Skeletal muscle cell (primary cell): Measurements from ENCODE around the gene SART3.

Experiments
- DNase-seq: peaks from one replicate; pipeline ENCODE4 v3.0.0-alpha.2; 2010; ENCODE audit warnings: low read depth
- H3K4me3 ChIP-seq: 2 replicates; pipeline ENCODE4 v1.5.1; 2011; ENCODE audit warnings: low read depth, mild to moderate bottlenecking, control low read depth, low read length, moderate library complexity

The SART3 gene

GRCh38 chr12:108531929-108532848 lies 28.8 kb downstream of the SART3 start:
- DNase-seq: no peak
- H3K4me3 ChIP-seq: no peak overlapping the region

GRCh38 chr12:108530161-108530560 lies 30.8 kb downstream of the SART3 start:
- no peak for DNase-seq

DNA sequence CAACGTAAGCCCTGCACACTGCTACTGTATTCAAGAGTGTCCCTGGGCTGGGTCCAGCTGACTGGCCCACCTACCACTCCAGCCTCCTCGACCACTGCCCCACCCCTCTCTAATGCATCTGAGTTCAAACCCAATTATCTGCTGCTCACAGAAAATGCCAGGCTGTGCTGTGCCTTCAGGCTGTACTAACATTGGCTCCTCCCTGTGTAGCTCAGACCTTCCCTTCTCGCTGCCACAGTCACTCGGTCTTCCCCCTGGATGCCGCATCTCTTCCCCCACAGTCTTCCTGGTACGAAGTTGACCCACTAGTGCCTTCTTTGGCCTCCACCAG lies 33.8 kb downstream of the SART3 start:
- no peak for DNase-seq
- H3K4me3 ChIP-seq: no peak overlapping the region

More at GRCh38 chr12:108530161-108530560, 30.8 kb downstream of the SART3 start:
- H3K4me3 ChIP-seq: no peak overlapping the region

- no peak overlapping the region for H3K4me3 ChIP-seq
- DNase-seq: no peak
Measured at GRCh38 chr12:108526482-108527165, 34.3 kb downstream of the SART3 start.

- H3K4me3 ChIP-seq: no peak overlapping the region
- DNase-seq: no peak
Measured at GRCh38 chr12:108525681-108526080, 35.3 kb downstream of the SART3 start.

- DNase-seq: no peak
- H3K4me3 ChIP-seq: no peak overlapping the region
Measured at GRCh38 chr12:108523365-108523764, 37.6 kb downstream of the SART3 start.

GRCh38 chr12:108519558-108519957 lies 41.4 kb downstream of the SART3 start:
- DNase-seq: no peak
- no peak overlapping the region for H3K4me3 ChIP-seq

- H3K4me3 ChIP-seq: no peak overlapping the region
- DNase-seq: no peak
Measured at GRCh38 chr12:108518716-108519496, 42.1 kb downstream of the SART3 start.

DNA sequence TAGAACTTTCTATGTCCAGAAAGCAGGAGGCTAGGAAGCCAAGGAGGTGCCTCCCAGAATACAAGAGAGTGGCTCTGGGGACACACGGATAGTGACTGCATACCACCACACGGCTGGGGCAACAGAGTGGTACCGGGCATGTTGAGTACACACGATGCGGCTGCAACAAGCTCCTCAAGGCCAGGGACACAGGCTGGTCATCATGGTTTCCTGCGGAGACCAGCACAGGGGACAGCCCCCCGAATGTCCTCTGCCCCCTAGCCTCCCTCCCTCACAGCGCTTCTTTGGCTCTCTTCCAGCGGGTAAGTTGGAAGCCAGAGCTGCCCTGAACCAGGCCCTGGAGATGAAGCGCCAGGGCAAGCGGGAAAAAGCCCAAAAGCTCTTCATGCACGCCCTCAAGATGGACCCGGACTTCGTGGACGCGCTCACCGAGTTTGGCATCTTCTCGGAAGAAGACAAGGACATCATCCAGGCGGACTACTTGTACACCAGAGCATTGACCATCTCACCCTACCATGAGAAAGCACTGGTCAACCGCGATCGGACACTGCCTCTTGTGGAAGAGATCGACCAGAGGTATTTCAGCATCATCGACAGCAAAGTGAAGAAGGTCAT lies 42.8 kb downstream of the SART3 start:
- DNase-seq: no peak
- no peak overlapping the region for H3K4me3 ChIP-seq

DNA sequence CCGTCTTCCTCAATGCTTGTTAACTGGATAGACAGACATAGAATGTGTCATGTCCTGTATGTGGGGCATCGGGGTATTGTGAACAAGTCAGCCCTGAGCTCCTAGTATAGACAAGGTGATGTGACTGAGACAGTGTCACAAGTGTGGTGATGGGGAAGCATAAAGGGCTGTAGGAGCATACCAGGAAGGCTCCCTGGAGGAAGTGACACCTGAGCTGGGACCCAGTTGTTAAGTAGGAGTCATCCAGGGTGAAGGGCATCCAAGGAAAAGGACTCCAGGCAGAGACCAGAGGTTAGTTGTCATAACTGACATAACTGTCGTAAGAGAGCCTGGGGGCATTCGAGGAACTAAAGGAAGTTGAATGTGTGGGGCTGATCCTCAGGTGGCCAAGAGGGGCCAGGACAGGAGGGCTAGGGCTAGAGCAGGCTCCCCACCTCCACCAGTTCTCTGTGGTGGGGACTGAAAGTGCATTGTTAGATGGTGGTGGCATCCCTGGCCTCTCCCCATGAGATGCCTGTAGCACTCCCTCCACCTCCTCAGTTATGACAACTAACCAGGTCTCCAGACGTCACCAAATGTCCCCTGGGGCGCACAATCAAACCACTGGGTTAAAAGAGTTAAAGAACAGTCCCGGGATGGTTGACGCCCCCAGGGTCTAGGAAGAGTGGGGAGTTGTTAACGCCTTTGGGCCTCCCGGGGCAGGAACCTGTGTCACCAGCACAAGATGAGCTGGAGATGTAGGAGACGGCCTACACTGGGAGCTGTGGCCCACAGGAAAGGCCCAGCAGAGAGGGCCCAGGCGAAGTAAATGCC lies 43.5 kb downstream of the SART3 start:
- H3K4me3 ChIP-seq: no peak overlapping the region
- no peak for DNase-seq

- no peak for DNase-seq
- no peak overlapping the region for H3K4me3 ChIP-seq
Measured at GRCh38 chr12:108516511-108517275, 44.3 kb downstream of the SART3 start.

DNA sequence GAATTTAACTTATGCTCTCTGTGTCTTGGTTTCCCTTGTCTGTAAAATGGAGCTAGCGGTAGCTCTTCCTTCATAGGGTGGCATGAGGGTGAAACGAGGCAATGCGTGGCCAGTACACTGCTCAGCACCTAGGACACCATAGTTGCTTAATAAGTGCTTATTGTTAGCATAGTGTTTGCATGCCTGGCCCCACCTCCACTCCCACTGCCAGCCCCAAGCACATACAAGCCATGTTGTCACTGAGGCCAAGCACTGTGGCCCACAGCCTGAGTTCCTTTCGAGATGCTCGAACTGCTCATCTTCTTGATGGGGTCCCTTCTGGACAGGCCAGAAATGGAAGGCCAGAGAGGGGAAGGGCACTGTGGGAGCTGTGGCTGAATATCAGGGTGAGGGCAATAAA lies 45.1 kb downstream of the SART3 start:
- peak overlapping the region; percentile 92 for H3K4me3 ChIP-seq
- no peak for DNase-seq

DNA sequence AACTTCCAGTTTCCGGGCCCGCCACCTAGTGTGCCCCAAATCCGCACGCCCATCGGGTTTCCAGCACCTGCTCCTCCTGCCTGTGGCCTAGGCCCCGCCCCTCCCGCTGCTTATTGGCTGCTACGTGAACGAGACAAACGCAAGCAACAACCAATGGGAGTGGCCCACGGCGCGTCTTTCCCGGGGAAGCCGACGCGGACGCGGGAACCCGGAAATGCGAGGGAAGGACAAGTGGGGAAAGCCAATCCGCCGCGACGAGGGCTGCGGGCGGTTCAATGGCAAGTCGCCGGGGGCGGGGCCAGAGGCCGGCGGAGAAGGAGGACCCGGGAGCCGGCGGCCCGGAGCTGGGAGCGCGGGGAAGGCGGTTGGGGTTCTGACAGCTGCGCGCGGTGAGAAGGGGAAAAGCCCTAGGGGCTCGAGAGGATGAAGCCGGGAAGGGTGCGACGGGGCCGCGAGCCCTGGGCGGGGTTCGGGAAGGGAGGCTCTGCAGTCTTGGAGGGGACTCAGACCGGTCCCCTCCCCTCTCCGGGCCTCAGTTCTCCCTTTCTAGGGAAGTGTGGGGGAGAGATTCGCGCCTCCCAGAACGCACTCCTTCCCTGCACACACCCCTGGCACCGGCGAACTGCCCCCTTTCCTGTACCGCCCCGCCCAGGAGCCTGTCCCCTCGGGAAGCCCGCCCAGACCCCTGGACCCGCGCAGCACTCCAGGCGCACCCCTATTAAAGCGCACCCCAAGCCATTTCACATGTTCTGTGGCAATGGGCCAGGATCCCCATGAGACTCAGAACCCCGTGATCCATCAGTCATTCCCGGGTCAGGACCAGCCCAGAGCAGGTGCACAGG lies 45.8 kb downstream of the SART3 start, which contains the start of gene FICD:
Gene FICD (plus strand): TSS at position 305 of the 842 bp plus-strand sequence. CDS start 1,696 bp downstream, outside the sequence.
- H3K4me3 ChIP-seq: peak within 1 kb of the TSS; percentile 92

GRCh38 chr12:108514468-108514972 lies 46.5 kb downstream of the SART3 start:
- peak overlapping the region; percentile 92 for H3K4me3 ChIP-seq
- no peak for DNase-seq

More for the DNA sequence above, 45.8 kb downstream of the SART3 start, which contains the start of gene FICD:
- peak; percentile 90 for DNase-seq

DNA sequence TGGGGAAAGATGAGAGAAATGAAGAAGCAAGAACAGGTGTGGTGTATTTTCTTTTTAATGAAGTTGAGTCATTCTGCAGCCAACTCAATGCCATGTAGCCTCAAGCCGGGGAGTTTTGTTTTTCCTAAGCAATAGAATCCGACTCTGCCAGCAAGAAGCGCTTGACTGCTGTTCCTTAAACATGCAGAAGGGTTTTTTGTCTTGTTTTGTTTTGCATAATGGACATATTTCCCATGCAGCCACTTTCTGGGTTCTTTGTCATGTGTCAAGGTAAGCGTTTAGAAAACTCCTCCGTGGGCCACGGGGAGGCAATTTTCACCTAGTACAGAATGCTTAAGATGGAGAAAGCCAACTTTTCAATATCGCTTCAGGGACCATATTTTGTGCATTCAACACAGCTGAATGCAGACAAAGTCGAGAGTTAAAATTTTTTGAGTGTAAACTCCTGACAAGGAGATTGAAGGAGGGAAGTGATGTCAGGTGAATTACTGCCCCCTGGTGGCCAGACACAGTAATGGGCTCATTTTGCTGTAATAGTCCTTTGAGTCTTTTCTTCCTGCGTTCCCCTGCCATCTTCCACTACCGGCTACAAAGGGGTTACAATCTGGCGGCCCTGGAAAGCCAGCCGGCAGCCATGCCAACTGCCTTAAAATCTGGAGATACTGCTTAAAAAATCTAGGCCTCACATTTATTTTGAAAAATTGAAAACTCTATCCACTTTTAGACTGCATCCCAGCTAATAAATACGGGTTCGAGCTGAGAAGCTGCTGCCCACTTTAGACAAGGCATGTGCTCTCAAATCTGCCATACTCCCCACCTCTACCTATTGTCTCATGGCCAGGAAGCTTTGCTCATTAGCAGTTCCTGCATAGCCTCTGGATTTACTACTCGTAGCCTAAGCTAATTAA lies 49.1 kb downstream of the SART3 start:
- no peak overlapping the region for H3K4me3 ChIP-seq
- no peak for DNase-seq

GRCh38 chr12:108510836-108511235 lies 50.1 kb downstream of the SART3 start:
- no peak overlapping the region for H3K4me3 ChIP-seq
- no peak for DNase-seq
